Vagina (tissue), 2 donors: ENCODE data around the gene TCF4. TPM values are rescaled to one million over a fixed set of nuclear protein-coding genes. Genes with fewer than 3 reads are reported as not detected.
A peak's percentile ranks its signal among the peaks of the same experiment; 100 is the strongest.

Experiments used
- DNase-seq, 2 donors: peaks; one replicate each; pipeline ENCODE4 v3.0.0-alpha.2; 2017; ENCODE audit errors: extremely low spot score in 2 of 2
- H3K27ac ChIP-seq: fragments of 200-600 bp; sonication (generic); one replicate; pipeline ENCODE4 v1.5.1; 2019
- H3K27me3 ChIP-seq: fragments of 200-600 bp; sonication (generic); one replicate; pipeline ENCODE4 v1.5.1; 2019
- H3K36me3 ChIP-seq, 2 donors: fragments of 200-600 bp; sonication (generic); one replicate each; pipeline ENCODE4 v1.5.1; 2017 to 2019
- H3K4me1 ChIP-seq: fragments of 200-600 bp; sonication (generic); one replicate; pipeline ENCODE4 v1.5.1; 2019
- H3K4me3 ChIP-seq, 2 donors: fragments of 200-600 bp; sonication (generic); 1 replicate in 1 of 2; 2 replicates in 1 of 2; pipeline ENCODE4 v1.5.1; 2016 to 2019
- H3K9me3 ChIP-seq: fragments of 200-600 bp; sonication (generic); one replicate; pipeline ENCODE4 v1.5.1; 2019
- POLR2A ChIP-seq, 2 donors: fragments of 450-650 bp; IDR thresholded peaks; one replicate each; pipeline ENCODE4 v1.6.1; 2017; ENCODE audit warnings: antibody characterized with exemption in 2 of 2, mild to moderate bottlenecking in 2 of 2, moderate library complexity in 2 of 2
- POLR2AphosphoS5 ChIP-seq, 2 donors: sonication (generic); formaldehyde crosslinking; IDR thresholded peaks; one replicate each; pipeline ENCODE4 v1.9.0; 2017; ENCODE audit warnings: antibody characterized with exemption in 2 of 2, mild to moderate bottlenecking in 2 of 2, low read depth in 1 of 2; ENCODE audit not compliant: insufficient read depth in 1 of 2
- intact Hi-C: fragments of 100-400 bp; cut with DNase I; formaldehyde crosslinking; loops from one replicate; pipeline ENCODE4 v1.15.1; 2023
- total RNA-seq: library from RNA; depleted of rRNA; stranded (reverse); fragments of >200 nt; gene quantifications from one replicate; pipeline ENCODE4 v1.2.3, GENCODE V29; 2016
- TF ChIP-seq, protein P1 (sequence below), 3 experiments: fragments of 450-650 bp in 2 of 3; fragments of 200-600 bp in 1 of 3; sonication (generic) in 1 of 3; IDR thresholded peaks; one replicate each; pipeline ENCODE4 v1.5.1; 2017 to 2019; ENCODE audit warnings: antibody characterized with exemption in 3 of 3, mild to moderate bottlenecking in 2 of 3, moderate library complexity in 2 of 3

The TCF4 gene
- total RNA-seq, 1 donor from 2014 or later = 105 TPM

- Histone ChIP-seq H3K4me1 (peaks cover 29% of the 10 kb centered on the region), H3K4me3 (no peak overlapping the region), H3K27me3 (no peaks in the 10 kb centered on the region), H3K36me3 (peaks cover 0 to 38% of the 10 kb centered on the region in 2 donors), H3K27ac (no peak overlapping the region), H3K9me3 (no peaks in the 10 kb centered on the region)
- no peak for TF ChIP-seq POLR2A (IDR thresholded peaks at IDR 0.05)
- TF ChIP-seq, protein P1, sequence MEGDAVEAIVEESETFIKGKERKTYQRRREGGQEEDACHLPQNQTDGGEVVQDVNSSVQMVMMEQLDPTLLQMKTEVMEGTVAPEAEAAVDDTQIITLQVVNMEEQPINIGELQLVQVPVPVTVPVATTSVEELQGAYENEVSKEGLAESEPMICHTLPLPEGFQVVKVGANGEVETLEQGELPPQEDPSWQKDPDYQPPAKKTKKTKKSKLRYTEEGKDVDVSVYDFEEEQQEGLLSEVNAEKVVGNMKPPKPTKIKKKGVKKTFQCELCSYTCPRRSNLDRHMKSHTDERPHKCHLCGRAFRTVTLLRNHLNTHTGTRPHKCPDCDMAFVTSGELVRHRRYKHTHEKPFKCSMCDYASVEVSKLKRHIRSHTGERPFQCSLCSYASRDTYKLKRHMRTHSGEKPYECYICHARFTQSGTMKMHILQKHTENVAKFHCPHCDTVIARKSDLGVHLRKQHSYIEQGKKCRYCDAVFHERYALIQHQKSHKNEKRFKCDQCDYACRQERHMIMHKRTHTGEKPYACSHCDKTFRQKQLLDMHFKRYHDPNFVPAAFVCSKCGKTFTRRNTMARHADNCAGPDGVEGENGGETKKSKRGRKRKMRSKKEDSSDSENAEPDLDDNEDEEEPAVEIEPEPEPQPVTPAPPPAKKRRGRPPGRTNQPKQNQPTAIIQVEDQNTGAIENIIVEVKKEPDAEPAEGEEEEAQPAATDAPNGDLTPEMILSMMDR (IDR thresholded peaks at IDR 0.05) = no peak
- no peak for TF ChIP-seq POLR2AphosphoS5 (IDR thresholded peaks at IDR 0.05; ENCODE audit: insufficient read depth in 1 of 2, low read depth in 1 of 2)
- DNase-seq = no peak
- intact Hi-C loops = no loop called here
These were observed 334.2 kb downstream of the TCF4 start for GRCh38 chr18:55253814-55254213.

DNA sequence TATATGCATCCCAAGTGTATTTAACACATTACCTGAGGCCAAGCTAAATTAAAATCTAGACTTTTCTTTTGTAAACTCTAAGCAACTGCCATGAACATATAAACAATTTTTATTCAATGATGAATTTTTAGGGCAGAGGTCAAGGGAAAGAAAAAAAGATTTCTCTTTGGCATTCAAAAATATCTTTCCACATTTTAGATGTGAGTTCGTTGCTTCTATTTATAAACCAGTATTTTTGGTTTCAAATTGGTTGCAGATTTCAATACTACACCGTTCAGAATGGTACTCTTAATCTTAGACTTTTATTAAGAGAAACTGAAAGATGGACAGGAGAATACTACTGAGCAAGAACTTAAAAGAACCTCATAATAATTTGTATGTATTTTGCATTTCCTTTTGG is 335.1 kb downstream of the TCF4 start:
- intact Hi-C loops = no loop called here
- no peaks in the 10 kb centered on the region for H3K27me3 ChIP-seq
- H3K4me1 ChIP-seq = peaks cover 29% of the 10 kb centered on the region
- H3K27ac ChIP-seq = peak overlapping the region; percentile 15
- no peak for TF ChIP-seq POLR2A (IDR thresholded peaks at IDR 0.05)
- TF ChIP-seq, protein P1 (IDR thresholded peaks at IDR 0.05) = no peak
- TF ChIP-seq POLR2AphosphoS5 (IDR thresholded peaks at IDR 0.05; ENCODE audit: insufficient read depth in 1 of 2, low read depth in 1 of 2) = no peak
- H3K4me3 ChIP-seq = no peak overlapping the region
- no peaks in the 10 kb centered on the region for H3K9me3 ChIP-seq
- DNase-seq = no peak
- H3K36me3 ChIP-seq = peaks cover 0 to 35% of the 10 kb centered on the region in 2 donors

DNA sequence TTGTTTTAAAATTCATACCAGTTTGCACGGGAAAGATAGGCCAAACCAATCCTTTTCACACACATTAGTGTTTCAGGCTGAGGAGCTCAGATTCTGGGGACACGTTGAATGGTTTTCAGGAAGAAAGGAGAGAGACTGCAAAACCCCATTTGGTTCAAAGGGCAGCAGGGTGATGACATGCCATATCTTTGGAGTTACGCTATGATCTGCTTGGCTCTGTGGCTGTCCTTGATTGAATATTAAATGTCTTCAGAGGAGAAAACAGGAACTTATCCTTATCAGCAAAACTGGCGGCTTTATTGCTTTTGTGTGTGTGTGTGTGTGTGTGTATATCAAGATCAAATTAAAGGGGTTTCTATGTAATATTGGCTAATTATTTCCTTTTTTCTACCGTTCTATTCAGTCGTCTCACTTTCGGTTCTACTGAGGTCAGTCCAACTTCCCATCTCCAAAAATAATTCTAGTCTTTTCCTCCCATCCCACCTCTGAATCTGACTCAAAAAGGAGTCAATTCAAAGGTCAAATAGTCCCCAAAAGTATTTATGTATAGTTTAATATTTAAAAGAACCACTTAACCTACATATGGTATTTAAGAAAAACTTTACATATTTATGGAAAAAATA is 335.8 kb downstream of the TCF4 start:
- Histone ChIP-seq H3K36me3 (peaks cover 0 to 31% of the 10 kb centered on the region in 2 donors), H3K27me3 (no peaks in the 10 kb centered on the region), H3K4me3 (no peak overlapping the region), H3K9me3 (no peaks in the 10 kb centered on the region), H3K4me1 (peaks cover 29% of the 10 kb centered on the region), H3K27ac (peak overlapping the region; percentile 35)
- TF ChIP-seq POLR2AphosphoS5 (IDR thresholded peaks at IDR 0.05; ENCODE audit: insufficient read depth in 1 of 2, low read depth in 1 of 2) = no peak
- TF ChIP-seq, protein P1 (IDR thresholded peaks at IDR 0.05) = no peak
- no peak for TF ChIP-seq POLR2A (IDR thresholded peaks at IDR 0.05)
- DNase-seq = no peak
- intact Hi-C loops = no loop called here

- Histone ChIP-seq H3K27ac (peak overlapping the region; percentile 35), H3K4me1 (peaks cover 29% of the 10 kb centered on the region), H3K9me3 (no peaks in the 10 kb centered on the region), H3K36me3 (peaks cover 0 to 23% of the 10 kb centered on the region in 2 donors), H3K4me3 (no peak overlapping the region), H3K27me3 (no peaks in the 10 kb centered on the region)
- no peak for DNase-seq
- intact Hi-C loops = no loop called here
- TF ChIP-seq POLR2AphosphoS5 (IDR thresholded peaks at IDR 0.05; ENCODE audit: insufficient read depth in 1 of 2, low read depth in 1 of 2) = no peak
- TF ChIP-seq, protein P1 (IDR thresholded peaks at IDR 0.05) = no peak
- no peak for TF ChIP-seq POLR2A (IDR thresholded peaks at IDR 0.05)
These were observed 336.6 kb downstream of the TCF4 start for GRCh38 chr18:55251254-55251971.

- H3K36me3 ChIP-seq = peaks cover 0 to 17% of the 10 kb centered on the region in 2 donors
- no peaks in the 10 kb centered on the region for H3K27me3 ChIP-seq
- intact Hi-C loops = no loop called here
- H3K4me3 ChIP-seq = no peak overlapping the region
- H3K27ac ChIP-seq = no peak overlapping the region
- no peaks in the 10 kb centered on the region for H3K9me3 ChIP-seq
- peaks cover 32% of the 10 kb centered on the region for H3K4me1 ChIP-seq
- no peak for DNase-seq
- TF ChIP-seq POLR2AphosphoS5 (IDR thresholded peaks at IDR 0.05; ENCODE audit: insufficient read depth in 1 of 2, low read depth in 1 of 2) (no peak), POLR2A (IDR thresholded peaks at IDR 0.05) (no peak)
- TF ChIP-seq, protein P1 (IDR thresholded peaks at IDR 0.05) = no peak
These were observed 337.2 kb downstream of the TCF4 start for GRCh38 chr18:55250768-55251173.
